A549 (cell line): Measurements from ENCODE around the gene HOXB3. TPM values are rescaled to one million over a fixed set of nuclear protein-coding genes. Genes with fewer than 3 reads are reported as not detected.

Experiments
- ATAC-seq, 2 experiments: fragments of 200-7000 bp in 1 of 2; fragments of >200 bp in 1 of 2; cut with Nextera tagmentation in 1 of 2; cut with Tn5 transposase in 1 of 2; 3 replicates each; pipeline versions ENCODE4 v1.8.0 to v1.9.1; 2018 to 2020; ENCODE audit warnings: mild to moderate bottlenecking in 1 of 2, moderate library complexity in 1 of 2
- CTCF ChIA-PET: fragments of 300-600 bp; sonication (Branson Sonifier 250); formaldehyde crosslinking; extraction: SDS; loops from one replicate; lab custom pipeline; 2021; ENCODE audit warnings: antibody characterized with exemption, inconsistent platforms; lab: Yijun Ruan, JAX
- POLR2A ChIA-PET: fragments of 350-600 bp; formaldehyde crosslinking; extraction: SDS; loops from one replicate; lab custom pipeline; 2021; ENCODE audit warnings: antibody characterized with exemption, inconsistent platforms; lab: Yijun Ruan, JAX
- DNase-seq, 2 experiments: peaks; one replicate each; pipeline versions ENCODE4 v3.0.0 to v3.0.0-alpha.2; 2011 to 2016; ENCODE audit warnings: low read depth in 1 of 2, low spot score in 1 of 2
- FAIRE-seq: peaks from 2 replicates; lab custom pipeline; 2011; peaks lifted over from hg19 to GRCh38; lab: Jason Lieb, UNC
- H3K27ac ChIP-seq, 2 experiments: fragments of >200 bp; sonication (Bioruptor Twin); formaldehyde crosslinking; 3 replicates each; pipeline ENCODE4 v1.5.1; 2016 to 2017
- H3K4me1 ChIP-seq: fragments of >200 bp; sonication (Bioruptor Twin); formaldehyde crosslinking; 3 replicates; pipeline ENCODE4 v1.6.1; 2016
- H3K4me2 ChIP-seq: fragments of >200 bp; sonication (Bioruptor Twin); formaldehyde crosslinking; 3 replicates; pipeline ENCODE4 v1.6.1; 2016
- H3K4me3 ChIP-seq: fragments of >200 bp; sonication (Bioruptor Twin); formaldehyde crosslinking; 3 replicates; pipeline ENCODE4 v1.5.1; 2016
- H3K9me3 ChIP-seq: fragments of >200 bp; sonication (Bioruptor Twin); formaldehyde crosslinking; 3 replicates; pipeline ENCODE4 v1.6.1; 2016
- ATOH8 ChIP-seq: fragments of 250-450 bp; sonication (Bioruptor Pico); IDR thresholded peaks from 2 replicates; pipeline ENCODE4 v1.5.0; 2020; ENCODE audit warnings: low read depth, mild to moderate bottlenecking, moderate library complexity
- BCL3 ChIP-seq: fragments of >200 bp; sonication (Bioruptor Twin); formaldehyde crosslinking; IDR thresholded peaks from 3 replicates; pipeline ENCODE4 v1.6.1; 2016
- CEBPB ChIP-seq, 2 experiments: fragments of >200 bp in 1 of 2; sonication (Bioruptor Twin) in 1 of 2; formaldehyde crosslinking in 1 of 2; IDR thresholded peaks; 2 replicates each; pipeline ENCODE4 v1.6.1; 2012 to 2016
- CTCF ChIP-seq: fragments of >200 bp; sonication (Bioruptor Twin); formaldehyde crosslinking; IDR thresholded peaks from 3 replicates; pipeline ENCODE4 v1.5.1; 2016
- ELK1 ChIP-seq: fragments of 150-350 bp; IDR thresholded peaks from 2 replicates; pipeline ENCODE4 v1.6.1; 2014; ENCODE audit warnings: low read depth, mild to moderate bottlenecking, low read length
- EP300 ChIP-seq, 2 experiments: fragments of >200 bp; sonication (Bioruptor Twin); formaldehyde crosslinking; IDR thresholded peaks; 2 replicates in 1 of 2; 3 replicates in 1 of 2; pipeline ENCODE4 v1.6.1; 2016 to 2017
- FOSL2 ChIP-seq, 2 experiments: fragments of 450-650 bp in 1 of 2; fragments of >200 bp in 1 of 2; sonication (Bioruptor Twin) in 1 of 2; formaldehyde crosslinking; IDR thresholded peaks; 2 replicates each; pipeline versions ENCODE4 v1.5.0 to v1.6.1; 2016 to 2020; ENCODE audit warnings: mild to moderate bottlenecking in 1 of 2, moderate library complexity in 1 of 2
- GATA3 ChIP-seq: IDR thresholded peaks from 2 replicates; pipeline ENCODE4 v1.6.1; 2012; ENCODE audit warnings: borderline replicate concordance
- HMGXB4 ChIP-seq: fragments of 250-450 bp; sonication (Bioruptor Pico); IDR thresholded peaks from 2 replicates; pipeline ENCODE4 v1.5.0; 2021; ENCODE audit warnings: mild to moderate bottlenecking, moderate library complexity, borderline replicate concordance
- HOXA7 ChIP-seq: fragments of 250-450 bp; sonication (Bioruptor Pico); IDR thresholded peaks from 2 replicates; pipeline ENCODE4 v1.5.0; 2020; ENCODE audit warnings: mild to moderate bottlenecking, moderate library complexity
- HOXB5 ChIP-seq: fragments of 250-450 bp; sonication (Bioruptor Pico); IDR thresholded peaks from 2 replicates; pipeline ENCODE4 v1.5.0; 2020; ENCODE audit warnings: mild to moderate bottlenecking, moderate library complexity
- KDM1A ChIP-seq: fragments of 200-600 bp; sonication (generic); IDR thresholded peaks from 2 replicates; pipeline ENCODE4 v1.6.1; 2016; ENCODE audit warnings: low read depth, mild to moderate bottlenecking
- MAFK ChIP-seq: fragments of 450-650 bp; IDR thresholded peaks from 2 replicates; pipeline ENCODE4 v1.6.1; 2014; ENCODE audit not compliant: partially characterized antibody
- MAX ChIP-seq: IDR thresholded peaks from 2 replicates; pipeline ENCODE4 v1.6.1; 2012
- MAZ ChIP-seq: fragments of 150-350 bp; IDR thresholded peaks from 2 replicates; pipeline ENCODE4 v1.6.1; 2014; ENCODE audit warnings: antibody characterized with exemption, low read depth, low read length, borderline replicate concordance
- MYC ChIP-seq: IDR thresholded peaks from 2 replicates; pipeline ENCODE4 v1.6.1; 2012; ENCODE audit warnings: mild to moderate bottlenecking, inconsistent platforms, low read length, improper control_type of control experiment, borderline replicate concordance
- NFE2L2 ChIP-seq: fragments of 150-350 bp; conservative IDR thresholded peaks from 2 replicates; pipeline ENCODE4 v1.6.1; 2014; ENCODE audit warnings: low read length
- NPAS2 ChIP-seq: fragments of 250-450 bp; sonication (Bioruptor Pico); IDR thresholded peaks from 2 replicates; pipeline ENCODE4 v1.8.0; 2022; ENCODE audit warnings: mild to moderate bottlenecking, moderate library complexity, borderline replicate concordance
- POLR2AphosphoS2 ChIP-seq: conservative IDR thresholded peaks from 2 replicates; pipeline ENCODE4 v1.6.1; 2012; ENCODE audit warnings: low read length, improper control_type of control experiment, inconsistent platforms
- RFX5 ChIP-seq: fragments of 450-650 bp; IDR thresholded peaks from 2 replicates; pipeline ENCODE4 v1.7.1; 2014; ENCODE audit warnings: antibody characterized with exemption, mild to moderate bottlenecking, moderate library complexity
- TFCP2L1 ChIP-seq: fragments of 250-450 bp; sonication (Bioruptor Pico); IDR thresholded peaks from 2 replicates; pipeline ENCODE4 v1.5.0; 2021; ENCODE audit warnings: mild to moderate bottlenecking
- ZC3H11A ChIP-seq: fragments of 450-650 bp; IDR thresholded peaks from 2 replicates; pipeline ENCODE4 v1.6.1; 2014; ENCODE audit warnings: antibody characterized with exemption, mild to moderate bottlenecking
- ZFP36 ChIP-seq: fragments of 450-650 bp; IDR thresholded peaks from 2 replicates; pipeline ENCODE4 v1.6.1; 2014; ENCODE audit warnings: borderline replicate concordance; ENCODE audit not compliant: partially characterized antibody
- ZNF302 ChIP-seq: fragments of 250-450 bp; sonication (Bioruptor Pico); IDR thresholded peaks from 2 replicates; pipeline ENCODE4 v1.9.0; 2021; ENCODE audit warnings: inconsistent platforms, mild to moderate bottlenecking, moderate library complexity
- ZSCAN20 ChIP-seq: fragments of 250-450 bp; sonication (Bioruptor Pico); IDR thresholded peaks from 2 replicates; pipeline ENCODE4 v1.8.0; 2022; ENCODE audit warnings: mild to moderate bottlenecking, moderate library complexity
- WGBS: methylation state at CpG from one replicate; pipeline ENCODE4 v1.1.6; 2017; ENCODE audit errors: missing lambda C conversion rate; 5-methylcytosine and 5-hydroxymethylcytosine counted together
- polyA plus RNA-seq, 4 experiments: library from polyadenylated mRNA; depleted of rRNA in 3 of 4; stranded (reverse); fragments of >200 nt; fragmentation: RNase III in 1 of 4; extraction: RNeasy Plus Mini Kit Qiagen cat#74134 plus additional on column Dnase treatment in 1 of 4; gene quantifications; 2 replicates in 3 of 4; 3 replicates in 1 of 4; pipeline ENCODE4 v1.2.3, GENCODE V29; 2011 to 2017

HOXB3 gene
- polyA plus RNA-seq, 2 of the 4 experiments (the other 2 are of a cell fraction), result 8.6 to 17.0 TPM

- TF ChIP-seq ZNF302 (CRISPR knock-in tag) (no peak), HOXB5 (CRISPR knock-in tag) (no peak), NPAS2 (CRISPR knock-in tag) (no peak), FOSL2 (IDR thresholded peaks at IDR 0.05) (no peak), FOSL2 (CRISPR knock-in tag; IDR thresholded peaks at IDR 0.05) (no peak), HMGXB4 (CRISPR knock-in tag) (no peak), ZFP36 (no peak), MAZ (no peak)
- FAIRE-seq, result no peak
Observed at GRCh38 chr17:48530208-48530886, 59.7 kb downstream of the HOXB3 start.

GRCh38 chr17:48529683-48530009 is 60.4 kb downstream of the HOXB3 start:
- Histone ChIP-seq H3K4me2 (no peak overlapping the region), H3K27ac (no peak overlapping the region; a peak in 1 of 6 replicates)
- no peak for TF ChIP-seq MAFK
- no peak for TF ChIP-seq ZSCAN20 (CRISPR knock-in tag)
- no peak for TF ChIP-seq MYC
- TF ChIP-seq CTCF, result no peak
- TF ChIP-seq ZC3H11A, result no peak
- TF ChIP-seq NPAS2 (CRISPR knock-in tag), result no peak
- TF ChIP-seq, all 56 proteins: peak for 0
- DNase-seq (no peak), ATAC-seq (no peak), FAIRE-seq (no peak)
- WGBS, result 94% methylated on average over 11 of the region's 11 CpGs
- no peaks in the 10 kb centered on the region for H3K9me3 ChIP-seq
- CTCF ChIA-PET, result interaction anchor here (0.7 to 2.0 kb wide), 5 partner anchors 14 to 178 kb away, joined by 3 to 9 read pairs (median 3); no protein-coding TSS in a partner anchor
- no peak overlapping the region for H3K4me3 ChIP-seq
- no peaks in the 10 kb centered on the region for H3K4me1 ChIP-seq
- POLR2A ChIA-PET, result no interaction called here

More at GRCh38 chr17:48530208-48530886, 59.7 kb downstream of the HOXB3 start:
- Histone ChIP-seq H3K9me3 (no peaks in the 10 kb centered on the region), H3K4me3 (no peak overlapping the region), H3K4me2 (no peak overlapping the region), H3K4me1 (no peaks in the 10 kb centered on the region), H3K27ac (no peak overlapping the region)
- WGBS, result 90% methylated on average over 37 of the region's 37 CpGs
- DNase-seq (no peak), ATAC-seq (no peak)
- ChIA-PET CTCF (interaction anchor here (1.2 to 2.0 kb wide), 3 partner anchors 38 to 97 kb away, joined by 4 to 9 read pairs (median 6); no protein-coding TSS in a partner anchor), POLR2A (no interaction called here)

GRCh38 chr17:48528936-48529682 is 60.9 kb downstream of the HOXB3 start:
- Histone ChIP-seq H3K4me1 (no peaks in the 10 kb centered on the region), H3K27ac (peak overlapping the region in 1 of 2 experiments; percentile 29; a peak in 1 of 6 replicates), H3K4me2 (no peak overlapping the region), H3K4me3 (no peak overlapping the region), H3K9me3 (no peaks in the 10 kb centered on the region)
- FAIRE-seq (no peak), DNase-seq (no peak), ATAC-seq (peak in 1 of 2 experiments; percentile 23; a peak in 2 of 6 replicates)
- ChIA-PET CTCF (interaction anchor here (0.7 to 2.0 kb wide), 6 partner anchors 9 to 178 kb away, joined by 3 to 9 read pairs (median 4); no protein-coding TSS in a partner anchor), POLR2A (no interaction called here)
- WGBS, result 92% methylated on average over 11 of the region's 11 CpGs
- TF ChIP-seq RFX5 (no peak), NFE2L2 (no peak), ELK1 (no peak), POLR2AphosphoS2 (no peak), MAX (no peak), HOXA7 (no peak), GATA3 (no peak), KDM1A (no peak), TFCP2L1 (CRISPR knock-in tag) (no peak), EP300 (IDR thresholded peaks at IDR 0.05) (no peak), BCL3 (no peak), CEBPB (IDR thresholded peaks at IDR 0.05) (no peak), ATOH8 (CRISPR knock-in tag) (no peak)
